AG20443 (cell line): Measurements from ENCODE around the gene NEDD4.
"Not testable (repeated sequence)": the region's sequence is repeated elsewhere in the genome, so short reads cannot be mapped to it uniquely, and the experiment has no call there.

ENCODE experiments used
- DNase-seq: peaks from one replicate; pipeline ENCODE4 v3.0.0; 2012; ENCODE audit warnings: low spot score, mixed read lengths

The NEDD4 gene

DNA sequence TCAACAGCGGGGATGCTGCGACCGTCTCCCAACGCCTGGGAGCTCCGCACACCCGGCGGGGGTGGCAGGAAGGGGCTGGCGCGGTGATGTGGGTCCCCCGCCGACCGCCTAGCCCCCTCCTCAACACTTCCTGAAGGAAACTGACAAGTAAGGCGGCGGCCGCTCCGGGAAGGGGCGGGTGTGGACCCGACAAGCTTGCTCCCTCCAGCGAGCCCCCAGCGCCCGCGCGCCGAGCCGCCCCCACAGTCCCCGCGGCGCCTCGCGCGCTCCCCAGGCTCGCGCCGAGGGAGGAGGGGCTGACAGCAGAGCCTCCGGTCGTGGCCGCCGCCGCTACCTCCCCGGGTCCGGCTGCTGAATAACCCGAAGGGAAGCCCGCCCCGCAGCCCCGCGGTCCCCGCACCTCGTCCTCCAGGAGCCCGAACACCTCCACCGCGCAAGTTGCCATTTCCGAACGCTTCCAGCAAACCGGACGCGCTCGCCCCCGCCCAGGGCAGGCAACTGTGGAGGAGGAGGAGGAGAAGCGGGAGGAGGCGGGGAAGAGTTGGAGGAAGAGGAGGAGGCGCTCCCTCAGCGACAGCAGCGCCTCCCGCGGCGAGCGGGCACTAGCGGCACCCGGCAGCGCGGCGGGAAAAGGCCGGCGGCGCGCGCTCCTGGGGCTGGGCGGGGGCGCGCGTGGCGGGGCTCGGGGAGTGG, at the start of gene NEDD4:
NEDD4 (minus strand) TSS at position 502 of the 693 bp plus-strand sequence; CDS start at position 445, 57 bp downstream.
- peak; percentile 95 for DNase-seq

- DNase-seq = no peak
These were observed 49.1 kb upstream of the NEDD4 start for GRCh38 chr15:56042498-56042897.

DNA sequence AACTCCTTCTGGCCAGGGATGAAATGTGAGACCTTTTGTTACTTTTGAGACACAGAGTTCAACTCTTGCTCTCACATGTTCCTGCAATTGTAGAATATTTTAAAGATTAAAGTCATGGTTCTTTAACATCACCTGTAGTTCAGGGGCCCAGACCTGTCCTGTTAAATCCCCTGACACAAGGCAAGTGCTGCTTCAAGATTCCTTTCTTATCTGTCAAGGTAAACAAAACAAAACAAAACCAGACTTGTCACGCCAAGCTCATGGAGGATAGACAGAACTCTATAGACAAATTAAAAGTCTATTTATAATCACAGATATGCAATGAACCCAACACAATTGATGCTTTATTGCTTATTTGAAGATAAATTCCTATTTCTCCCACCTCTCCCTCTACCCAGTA, 48.6 kb upstream of the NEDD4 start:
- no peak for DNase-seq

DNA sequence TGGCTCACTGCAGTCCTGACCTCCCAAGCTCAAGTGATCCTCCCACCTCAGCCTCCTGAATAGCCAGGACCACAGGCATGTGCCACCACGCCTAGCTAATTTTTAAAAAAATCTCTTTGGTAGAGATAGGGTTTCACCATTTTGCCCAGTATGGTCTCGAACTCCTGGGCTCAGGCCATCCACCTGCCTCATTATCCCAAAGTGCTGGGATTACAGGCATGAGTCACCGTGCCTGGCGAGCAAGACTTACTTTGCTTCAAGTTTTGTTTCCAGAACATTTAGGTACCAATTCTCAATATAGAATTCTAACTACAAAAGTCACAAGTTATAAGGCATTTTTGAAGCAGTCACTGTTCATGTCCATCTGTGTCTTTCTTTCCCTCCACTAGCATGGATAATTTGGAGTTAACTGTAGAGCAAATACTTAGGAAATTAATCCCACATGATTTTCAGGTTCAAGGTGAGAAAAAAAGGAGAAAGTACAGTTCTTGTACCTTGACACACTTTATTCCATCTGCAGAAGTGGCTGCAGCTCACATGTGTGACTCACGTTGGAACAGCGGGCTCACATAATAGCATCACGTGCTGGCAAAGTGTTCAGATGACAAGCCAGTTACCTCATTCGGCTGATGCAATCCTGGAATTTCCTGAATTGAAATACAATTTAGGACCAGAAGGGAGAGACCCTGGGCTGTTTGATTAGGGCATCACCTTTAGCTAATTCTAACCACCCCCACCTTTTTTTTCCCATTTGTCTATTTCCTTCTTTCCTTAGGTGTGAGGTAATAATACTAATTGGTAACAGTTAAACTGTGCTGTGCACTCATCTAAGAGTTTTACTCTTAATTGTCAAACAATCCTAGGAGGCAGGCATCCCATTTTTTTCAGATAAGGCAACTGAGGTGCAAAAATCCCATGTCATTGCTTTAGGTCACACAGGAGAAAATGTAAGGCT, 46.9 kb upstream of the NEDD4 start:
- DNase-seq = peak; percentile 88

DNA sequence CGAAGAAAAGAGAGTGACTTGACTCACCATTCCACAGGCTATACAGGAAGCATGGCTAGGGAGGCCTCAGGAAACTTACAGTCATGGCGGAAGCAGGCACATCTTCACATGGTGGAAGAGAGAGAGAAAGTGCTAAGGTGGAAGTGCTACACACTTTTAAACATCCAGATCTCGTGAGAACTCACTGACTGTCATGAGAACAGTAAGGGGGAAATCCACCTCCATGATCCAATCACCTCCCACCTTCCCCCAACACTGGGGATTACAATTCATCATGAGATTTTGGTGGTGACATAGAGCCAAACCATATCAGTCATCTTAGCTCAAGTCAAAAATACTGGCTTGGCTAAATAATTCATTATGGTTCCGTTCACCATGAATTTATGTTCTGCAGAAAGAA, 45.3 kb upstream of the NEDD4 start:
- no peak for DNase-seq

DNA sequence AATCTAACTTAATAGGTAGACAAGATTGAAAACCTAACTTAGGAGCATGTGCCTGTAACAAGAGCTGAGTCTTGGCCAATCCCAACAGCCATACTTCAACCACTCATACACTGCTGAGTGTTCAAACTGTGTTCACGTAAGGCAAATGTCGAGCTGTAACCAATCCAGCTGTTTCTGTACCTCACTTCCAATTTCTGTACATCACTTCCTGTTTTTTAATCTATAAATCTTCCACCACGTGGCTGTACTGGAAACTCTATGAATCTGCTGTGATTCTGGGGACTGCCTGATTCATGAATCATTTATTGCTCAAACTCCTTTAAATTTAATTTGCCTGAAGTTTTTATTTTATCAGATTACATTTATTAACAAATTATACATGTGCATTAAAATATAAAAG, 44.6 kb upstream of the NEDD4 start:
- no peak for DNase-seq

DNA sequence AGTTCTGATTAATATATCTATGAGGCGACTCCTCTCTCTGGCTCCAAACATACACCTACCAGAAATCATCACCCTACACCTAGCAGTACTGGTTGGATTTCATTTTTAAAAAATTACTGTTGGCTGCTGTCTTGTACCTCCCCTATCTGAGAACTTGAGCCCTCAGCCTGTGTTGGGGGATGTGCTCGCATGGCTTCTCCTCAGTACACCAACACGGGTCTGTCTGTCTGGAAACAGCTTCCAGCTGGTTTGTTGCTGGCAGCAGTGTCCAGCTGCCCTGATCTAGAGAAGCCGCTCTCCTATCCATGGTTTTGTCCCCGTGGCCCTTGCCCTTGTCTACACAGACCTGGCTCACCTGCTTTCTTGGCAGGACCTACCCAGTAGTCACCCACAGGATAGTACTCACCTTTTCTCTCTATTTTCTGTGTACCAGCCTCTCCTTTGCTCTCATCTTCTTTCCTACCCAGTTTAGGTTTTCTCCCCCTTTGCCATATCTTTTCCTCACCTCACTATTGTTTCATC, 43.2 kb upstream of the NEDD4 start:
- no peak for DNase-seq

- no peak for DNase-seq
These were observed 41.8 kb upstream of the NEDD4 start for GRCh38 chr15:56035166-56035565.

GRCh38 chr15:56034514-56034913, 41.1 kb upstream of the NEDD4 start:
- no peak for DNase-seq

DNA sequence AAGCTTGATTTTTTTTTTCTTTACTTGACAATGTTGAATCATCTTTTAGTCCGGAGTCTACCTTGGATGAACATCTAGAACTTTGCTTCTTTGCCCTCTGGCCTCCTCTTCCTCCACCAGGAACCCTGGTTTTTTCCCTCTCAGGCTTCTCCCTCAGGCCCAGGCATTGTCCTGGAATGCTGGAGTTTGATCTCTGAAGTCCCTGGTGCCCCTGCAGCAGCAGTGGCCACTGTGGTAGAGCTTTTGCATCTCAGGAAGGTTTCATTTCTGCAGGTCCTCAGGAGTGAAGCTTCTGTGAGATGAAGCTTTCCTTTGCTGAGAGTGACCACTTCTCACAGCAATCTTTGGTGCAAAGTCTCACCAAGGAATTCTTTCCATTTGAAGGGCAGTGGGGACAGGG, 39.0 kb upstream of the NEDD4 start:
- no peak for DNase-seq

DNA sequence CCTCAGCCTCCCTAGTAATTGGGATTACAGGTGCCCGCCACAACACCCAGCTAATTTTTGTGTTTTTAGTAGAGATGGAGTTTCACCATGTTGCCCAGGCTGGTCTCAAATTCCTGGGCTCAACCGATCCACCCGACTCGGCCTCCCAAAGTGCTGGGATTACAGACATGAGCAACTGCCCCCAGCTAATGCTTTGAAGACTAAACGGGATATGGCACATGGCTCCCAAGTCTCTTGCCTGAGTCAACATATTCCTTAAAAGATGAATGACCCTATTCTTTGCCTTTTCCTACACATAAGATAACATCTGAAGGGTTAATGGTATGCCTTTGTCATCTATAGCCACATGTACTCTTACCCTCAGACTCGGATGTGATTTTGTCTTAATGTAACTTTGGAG, 38.4 kb upstream of the NEDD4 start:
- DNase-seq = no peak

DNA sequence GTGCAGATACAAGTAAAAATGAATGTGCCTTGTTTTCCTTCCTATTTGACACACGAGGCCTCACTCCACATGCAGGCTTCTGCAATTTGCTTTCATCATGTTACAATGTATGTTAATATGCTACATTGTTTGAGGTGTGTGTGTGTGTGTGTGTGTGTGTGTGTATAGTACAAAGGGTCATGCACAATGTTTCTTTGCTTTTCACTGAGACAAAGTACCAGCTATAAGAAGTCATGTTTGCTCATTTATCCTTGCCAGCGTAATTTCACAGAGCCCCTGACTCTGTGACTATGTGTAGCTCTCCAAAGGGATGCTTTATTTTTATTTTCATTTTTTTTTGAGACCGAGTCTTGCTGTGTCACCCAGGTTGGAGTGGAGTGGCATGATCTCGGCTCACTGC, 38.0 kb upstream of the NEDD4 start:
- DNase-seq = no peak

DNA sequence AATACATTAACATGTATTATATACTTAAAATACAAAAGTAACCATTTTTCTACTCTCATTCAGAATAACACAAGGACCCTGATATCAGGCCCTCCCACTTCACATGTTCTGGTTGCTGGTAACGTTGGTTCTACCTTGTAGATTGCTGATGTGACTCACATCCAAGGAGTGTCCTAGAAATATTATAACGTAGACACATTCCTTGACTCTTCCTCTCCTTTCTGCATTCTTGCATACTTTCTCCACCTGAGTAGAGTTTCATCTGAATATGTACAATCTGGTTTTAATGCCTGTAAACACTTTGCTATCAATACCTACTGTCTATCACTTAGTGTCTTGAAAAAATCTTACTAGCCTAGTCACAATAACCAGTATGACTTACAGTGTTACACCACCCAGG, 35.0 kb upstream of the NEDD4 start:
- no peak for DNase-seq

DNA sequence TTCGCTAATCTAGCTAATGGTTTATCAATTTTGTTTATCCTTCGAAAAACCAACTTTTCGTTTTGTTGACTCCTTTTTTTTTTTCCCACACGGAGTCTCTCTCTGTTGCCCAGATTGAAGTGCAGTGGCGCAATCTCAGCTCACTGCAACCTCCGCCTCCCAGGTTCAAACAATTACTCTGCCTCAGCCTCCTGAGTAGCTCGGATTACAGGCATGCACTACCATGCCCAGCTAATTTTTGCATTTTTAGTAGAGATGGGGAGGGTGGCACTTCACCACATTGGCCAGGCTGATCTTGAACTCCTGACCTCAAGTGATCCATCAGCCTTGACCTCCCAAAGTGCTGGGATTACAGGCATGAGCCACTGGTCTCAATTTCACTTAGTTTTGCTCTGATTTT, 29.7 kb upstream of the NEDD4 start:
- not testable (repeated sequence) for DNase-seq

DNA sequence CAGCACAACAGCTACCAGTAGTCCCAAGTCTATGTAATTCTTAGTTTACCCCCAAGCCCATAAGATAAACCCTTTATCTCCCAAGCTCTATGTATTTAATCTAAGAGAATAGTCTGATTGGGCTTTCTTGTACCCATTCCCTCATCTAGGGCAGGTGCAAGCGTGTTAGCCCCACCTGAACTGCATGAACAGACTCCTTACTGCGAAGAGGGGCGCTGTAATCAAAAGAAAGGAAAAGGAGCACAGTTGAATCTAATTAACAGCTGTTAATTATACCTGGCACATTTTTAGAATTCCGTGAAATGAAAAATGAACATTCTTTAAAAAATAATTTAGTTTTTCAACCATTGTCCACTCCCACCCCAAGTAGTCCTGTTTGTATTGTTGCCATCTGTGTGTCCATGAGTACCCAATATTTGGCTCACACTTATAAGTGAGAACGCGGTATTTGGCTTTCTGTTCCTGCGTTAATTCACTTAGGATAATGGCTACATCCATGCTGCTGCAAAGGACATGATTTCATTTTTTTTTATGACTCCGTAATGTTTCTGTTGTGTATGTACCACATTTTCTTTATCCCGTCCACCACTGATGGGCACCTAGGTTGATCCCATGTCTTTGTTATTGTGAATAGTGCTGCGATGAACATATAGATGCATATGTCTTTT, 26.5 kb upstream of the NEDD4 start:
- DNase-seq = no peak

DNA sequence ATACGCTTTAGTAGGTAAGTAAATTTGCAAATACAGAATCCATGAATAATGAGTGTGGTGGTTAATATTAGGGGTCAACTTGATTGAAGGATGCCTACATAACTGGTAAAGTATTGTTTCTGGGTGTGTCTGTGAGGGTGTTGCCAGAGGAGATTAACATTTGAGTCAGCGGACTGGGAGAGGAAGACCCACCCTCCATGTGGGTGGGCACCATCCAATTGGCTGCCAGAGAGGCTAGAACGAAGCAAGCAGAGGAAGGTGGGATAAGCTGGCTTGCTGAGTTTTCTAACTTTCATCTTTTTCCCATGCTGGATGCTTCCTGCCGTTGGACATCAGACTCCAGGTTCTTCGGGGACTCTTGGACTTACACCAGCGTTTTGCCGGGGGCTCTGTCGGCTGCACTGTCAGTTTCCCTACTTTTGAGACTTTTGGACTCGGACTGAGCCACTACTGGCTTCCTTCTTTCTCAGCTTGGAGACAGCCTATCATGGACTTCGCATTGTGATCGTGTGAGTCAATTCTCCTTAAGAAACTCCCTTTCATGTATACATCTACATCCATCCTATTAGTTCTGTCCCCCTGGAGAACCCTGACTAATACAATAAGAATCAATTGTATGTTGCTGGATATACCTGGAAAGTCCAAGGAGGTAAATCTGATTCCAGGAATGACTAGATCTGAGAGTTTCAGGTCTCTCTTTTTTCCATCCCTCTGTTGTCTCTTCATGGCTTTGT, 25.8 kb upstream of the NEDD4 start:
- no peak for DNase-seq

DNA sequence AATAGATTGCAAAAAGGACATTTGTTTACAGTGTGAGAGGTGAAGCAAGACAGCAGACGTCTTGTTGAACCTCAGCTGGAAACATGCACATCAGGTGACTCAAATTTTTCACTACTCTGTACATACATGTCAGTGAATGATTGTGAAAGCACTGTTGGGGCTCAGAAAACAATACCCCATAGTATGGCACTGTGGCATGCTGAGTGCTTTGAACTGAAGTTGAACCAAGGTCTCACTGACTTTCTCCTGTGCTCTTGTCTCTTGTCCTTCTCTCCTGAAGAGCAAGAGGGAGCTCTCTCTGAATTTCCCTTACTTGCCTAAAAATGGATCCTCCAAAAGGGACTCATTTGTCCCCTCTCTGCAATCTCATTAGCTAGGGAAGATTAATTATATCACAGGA, 24.5 kb upstream of the NEDD4 start:
- DNase-seq = no peak

DNA sequence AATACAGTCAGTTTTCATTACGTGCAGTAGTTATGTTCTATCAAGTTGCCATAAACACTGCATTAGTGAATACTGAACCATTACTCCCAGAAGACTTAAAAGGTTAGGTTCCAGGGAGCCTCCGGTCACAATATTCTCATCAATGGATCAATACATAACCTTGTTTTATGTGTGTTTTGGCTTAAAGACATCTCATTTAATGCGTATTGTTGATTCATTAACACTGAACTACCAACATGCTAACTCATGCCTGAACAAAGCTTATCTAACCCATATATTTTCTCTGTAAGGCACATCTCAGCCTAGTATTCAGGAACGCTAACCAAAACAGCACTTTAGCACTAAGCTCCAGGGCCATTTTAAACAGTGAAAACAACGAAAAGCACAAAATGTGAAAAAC, 24.1 kb upstream of the NEDD4 start:
- DNase-seq = no peak

DNA sequence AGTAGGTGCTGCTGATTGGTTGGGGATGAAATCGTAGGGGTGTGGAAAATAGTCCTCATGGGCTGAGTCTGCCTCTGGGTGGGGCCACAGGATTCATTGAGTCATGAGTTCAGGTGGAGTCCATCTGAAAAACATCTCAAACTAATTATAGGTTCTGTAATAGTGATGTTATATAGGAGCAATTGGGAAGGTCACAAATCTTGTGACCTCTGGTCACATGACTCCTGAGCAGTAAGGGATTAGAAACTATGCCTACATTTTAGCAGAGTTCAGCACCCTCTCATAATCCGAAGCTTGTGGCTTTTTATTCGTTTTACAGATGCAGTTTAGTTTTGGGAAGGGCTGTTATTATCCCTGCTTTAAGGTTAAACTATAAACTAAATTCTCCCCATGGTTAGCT, 22.9 kb upstream of the NEDD4 start:
- no peak for DNase-seq

DNA sequence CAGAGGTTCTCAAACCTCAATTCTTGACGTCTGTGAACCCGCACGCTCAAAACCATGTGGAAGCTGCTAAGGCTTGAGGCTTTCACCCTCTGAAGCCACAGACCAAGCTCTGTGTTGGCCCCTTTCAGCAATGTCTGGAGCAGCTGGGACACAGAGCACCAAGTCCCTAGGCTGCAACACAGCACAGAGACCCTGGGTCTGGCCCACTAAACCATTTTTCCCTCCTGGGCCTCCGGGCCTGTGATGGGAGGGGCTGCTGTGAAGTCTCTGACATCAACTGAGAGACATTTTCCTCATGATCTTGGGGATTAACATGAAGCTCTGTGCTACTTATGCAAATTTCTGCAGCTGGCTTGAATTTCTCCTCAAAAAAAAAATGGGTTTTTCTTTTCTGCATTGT, 21.3 kb upstream of the NEDD4 start:
- no peak for DNase-seq

- peak; percentile 17 for DNase-seq
These were observed 13.6 kb upstream of the NEDD4 start for GRCh38 chr15:56007053-56007452.

DNA sequence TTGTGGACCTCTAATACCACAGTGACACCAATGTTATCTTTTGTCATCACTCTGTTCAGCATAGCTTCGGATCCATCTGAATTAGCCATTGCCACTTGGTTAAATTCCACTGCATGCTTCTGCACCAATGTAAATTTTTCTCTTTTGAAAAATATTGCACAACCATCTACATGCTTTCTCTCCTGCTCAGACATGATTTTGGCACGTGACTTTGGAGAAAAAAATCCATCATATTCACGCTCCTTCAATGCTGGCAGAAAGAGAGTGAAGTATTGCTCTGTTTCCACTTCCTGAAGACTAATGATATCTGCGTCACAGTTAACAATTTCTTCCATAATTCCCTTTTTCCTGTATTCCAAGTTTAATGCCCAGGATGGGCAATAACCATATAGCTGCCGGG, 13.0 kb upstream of the NEDD4 start:
- DNase-seq = not testable (repeated sequence)
